Vagina (tissue), 2 donors: ENCODE measurements around the gene ZNF577. TPM values are rescaled to one million over a fixed set of nuclear protein-coding genes. Genes with fewer than 3 reads are reported as not detected.

Experiments used
- DNase-seq, 2 donors: peaks; one replicate each; pipeline ENCODE4 v3.0.0-alpha.2; 2017; ENCODE audit errors: extremely low spot score in 2 of 2
- H3K27ac ChIP-seq: fragments of 200-600 bp; sonication (generic); one replicate; pipeline ENCODE4 v1.5.1; 2019
- H3K27me3 ChIP-seq: fragments of 200-600 bp; sonication (generic); one replicate; pipeline ENCODE4 v1.5.1; 2019
- H3K36me3 ChIP-seq, 2 donors: fragments of 200-600 bp; sonication (generic); one replicate each; pipeline ENCODE4 v1.5.1; 2017 to 2019
- H3K4me1 ChIP-seq: fragments of 200-600 bp; sonication (generic); one replicate; pipeline ENCODE4 v1.5.1; 2019
- H3K4me3 ChIP-seq, 2 donors: fragments of 200-600 bp; sonication (generic); 1 replicate in 1 of 2; 2 replicates in 1 of 2; pipeline ENCODE4 v1.5.1; 2016 to 2019
- H3K9me3 ChIP-seq: fragments of 200-600 bp; sonication (generic); one replicate; pipeline ENCODE4 v1.5.1; 2019
- POLR2A ChIP-seq, 2 donors: fragments of 450-650 bp; IDR thresholded peaks; one replicate each; pipeline ENCODE4 v1.6.1; 2017; ENCODE audit warnings: antibody characterized with exemption in 2 of 2, mild to moderate bottlenecking in 2 of 2, moderate library complexity in 2 of 2
- POLR2AphosphoS5 ChIP-seq, 2 donors: sonication (generic); formaldehyde crosslinking; IDR thresholded peaks; one replicate each; pipeline ENCODE4 v1.9.0; 2017; ENCODE audit warnings: antibody characterized with exemption in 2 of 2, mild to moderate bottlenecking in 2 of 2, low read depth in 1 of 2; ENCODE audit not compliant: insufficient read depth in 1 of 2
- intact Hi-C: fragments of 100-400 bp; cut with DNase I; formaldehyde crosslinking; loops from one replicate; pipeline ENCODE4 v1.15.1; 2023
- total RNA-seq: library from RNA; depleted of rRNA; stranded (reverse); fragments of >200 nt; gene quantifications from one replicate; pipeline ENCODE4 v1.2.3, GENCODE V29; 2016
- TF ChIP-seq, protein P1 (sequence below), 3 experiments: fragments of 450-650 bp in 2 of 3; fragments of 200-600 bp in 1 of 3; sonication (generic) in 1 of 3; IDR thresholded peaks; one replicate each; pipeline ENCODE4 v1.5.1; 2017 to 2019; ENCODE audit warnings: antibody characterized with exemption in 3 of 3, mild to moderate bottlenecking in 2 of 3, moderate library complexity in 2 of 3

The ZNF577 gene
- total RNA-seq, 1 donor from 2014 or later: 14.2 TPM

DNA sequence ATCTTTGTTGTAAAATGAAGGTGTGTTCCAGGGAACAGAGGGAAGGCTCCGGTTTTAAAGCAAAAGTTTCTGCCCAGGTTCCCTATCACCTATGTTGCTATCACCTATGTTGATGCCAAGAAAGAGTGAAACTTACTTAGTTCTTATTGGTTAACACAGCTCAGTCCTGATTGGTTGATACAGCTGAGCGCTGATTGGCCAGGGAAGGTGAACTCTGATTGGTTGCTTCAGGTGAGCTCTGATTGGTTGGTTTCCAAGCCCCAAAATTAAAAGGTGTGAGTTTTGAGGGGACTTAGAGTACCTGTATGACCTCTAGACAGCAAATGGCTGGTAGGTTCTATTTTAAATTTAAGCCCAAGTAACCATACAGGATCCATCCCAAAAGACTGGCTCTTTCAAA, 50.6 kb downstream of the ZNF577 start:
- no peak overlapping the region for H3K4me3 ChIP-seq
- H3K27ac ChIP-seq: no peak overlapping the region
- TF ChIP-seq, protein P1, sequence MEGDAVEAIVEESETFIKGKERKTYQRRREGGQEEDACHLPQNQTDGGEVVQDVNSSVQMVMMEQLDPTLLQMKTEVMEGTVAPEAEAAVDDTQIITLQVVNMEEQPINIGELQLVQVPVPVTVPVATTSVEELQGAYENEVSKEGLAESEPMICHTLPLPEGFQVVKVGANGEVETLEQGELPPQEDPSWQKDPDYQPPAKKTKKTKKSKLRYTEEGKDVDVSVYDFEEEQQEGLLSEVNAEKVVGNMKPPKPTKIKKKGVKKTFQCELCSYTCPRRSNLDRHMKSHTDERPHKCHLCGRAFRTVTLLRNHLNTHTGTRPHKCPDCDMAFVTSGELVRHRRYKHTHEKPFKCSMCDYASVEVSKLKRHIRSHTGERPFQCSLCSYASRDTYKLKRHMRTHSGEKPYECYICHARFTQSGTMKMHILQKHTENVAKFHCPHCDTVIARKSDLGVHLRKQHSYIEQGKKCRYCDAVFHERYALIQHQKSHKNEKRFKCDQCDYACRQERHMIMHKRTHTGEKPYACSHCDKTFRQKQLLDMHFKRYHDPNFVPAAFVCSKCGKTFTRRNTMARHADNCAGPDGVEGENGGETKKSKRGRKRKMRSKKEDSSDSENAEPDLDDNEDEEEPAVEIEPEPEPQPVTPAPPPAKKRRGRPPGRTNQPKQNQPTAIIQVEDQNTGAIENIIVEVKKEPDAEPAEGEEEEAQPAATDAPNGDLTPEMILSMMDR (IDR thresholded peaks at IDR 0.05): no peak
- intact Hi-C loops: no loop called here
- H3K27me3 ChIP-seq: no peaks in the 10 kb centered on the region
- no peak for DNase-seq
- no peaks in the 10 kb centered on the region for H3K36me3 ChIP-seq
- no peaks in the 10 kb centered on the region for H3K4me1 ChIP-seq
- no peaks in the 10 kb centered on the region for H3K9me3 ChIP-seq

DNA sequence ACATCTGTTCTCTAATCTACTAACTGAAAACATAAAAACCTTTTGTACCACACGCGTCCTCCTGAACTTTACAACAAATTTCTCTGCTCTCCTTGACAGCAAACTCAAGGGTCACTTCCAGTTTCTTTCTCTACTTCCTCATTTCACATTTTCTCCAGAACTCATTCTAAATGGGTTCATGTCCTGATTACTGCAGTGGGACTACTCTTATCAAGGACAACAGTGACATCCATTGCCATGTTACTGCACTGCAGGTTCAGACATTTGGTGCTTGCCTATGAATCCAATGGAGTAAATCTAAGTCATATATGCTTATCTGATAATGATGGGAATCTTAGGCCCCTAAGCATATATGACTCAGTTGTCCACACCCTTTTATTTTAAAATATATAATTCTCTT, 57.5 kb downstream of the ZNF577 start:
- TF ChIP-seq POLR2A (IDR thresholded peaks at IDR 0.05) (no peak), POLR2AphosphoS5 (IDR thresholded peaks at IDR 0.05; ENCODE audit: insufficient read depth in 1 of 2, low read depth in 1 of 2) (no peak)
- TF ChIP-seq, protein P1 (IDR thresholded peaks at IDR 0.05): no peak
- Histone ChIP-seq H3K4me1 (no peaks in the 10 kb centered on the region), H3K36me3 (no peaks in the 10 kb centered on the region), H3K27ac (no peak overlapping the region), H3K27me3 (no peaks in the 10 kb centered on the region), H3K9me3 (no peaks in the 10 kb centered on the region), H3K4me3 (no peak overlapping the region)
- intact Hi-C loops: no loop called here
- DNase-seq: no peak

DNA sequence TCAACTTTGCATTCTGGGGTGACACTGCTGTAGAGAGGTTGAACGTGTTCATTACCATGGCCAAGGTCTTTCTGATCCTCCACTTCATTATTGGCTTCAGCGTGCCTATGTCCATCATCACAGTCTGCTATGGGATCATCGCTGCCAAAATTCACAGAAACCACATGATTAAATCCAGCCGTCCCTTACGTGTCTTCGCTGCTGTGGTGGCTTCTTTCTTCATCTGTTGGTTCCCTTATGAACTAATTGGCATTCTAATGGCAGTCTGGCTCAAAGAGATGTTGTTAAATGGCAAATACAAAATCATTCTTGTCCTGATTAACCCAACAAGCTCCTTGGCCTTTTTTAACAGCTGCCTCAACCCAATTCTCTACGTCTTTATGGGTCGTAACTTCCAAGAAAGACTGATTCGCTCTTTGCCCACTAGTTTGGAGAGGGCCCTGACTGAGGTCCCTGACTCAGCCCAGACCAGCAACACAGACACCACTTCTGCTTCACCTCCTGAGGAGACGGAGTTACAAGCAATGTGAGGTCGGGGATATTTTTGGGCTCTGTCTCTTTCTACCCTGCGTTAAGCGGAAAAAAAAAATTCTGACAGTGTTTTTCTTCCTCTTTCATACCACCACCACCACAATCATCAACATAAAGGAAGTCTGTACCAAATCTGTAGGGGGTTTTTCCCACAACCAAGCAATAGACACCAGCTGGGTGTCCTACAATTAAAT, 63.3 kb downstream of the ZNF577 start:
- no peak for TF ChIP-seq POLR2AphosphoS5 (IDR thresholded peaks at IDR 0.05; ENCODE audit: insufficient read depth in 1 of 2, low read depth in 1 of 2)
- no peak for TF ChIP-seq POLR2A (IDR thresholded peaks at IDR 0.05)
- TF ChIP-seq, protein P1 (IDR thresholded peaks at IDR 0.05): no peak
- DNase-seq: no peak
- Histone ChIP-seq H3K9me3 (no peaks in the 10 kb centered on the region), H3K36me3 (no peaks in the 10 kb centered on the region), H3K4me1 (no peaks in the 10 kb centered on the region), H3K27ac (no peak overlapping the region), H3K27me3 (no peaks in the 10 kb centered on the region), H3K4me3 (no peak overlapping the region)
- intact Hi-C loops: no loop called here

DNA sequence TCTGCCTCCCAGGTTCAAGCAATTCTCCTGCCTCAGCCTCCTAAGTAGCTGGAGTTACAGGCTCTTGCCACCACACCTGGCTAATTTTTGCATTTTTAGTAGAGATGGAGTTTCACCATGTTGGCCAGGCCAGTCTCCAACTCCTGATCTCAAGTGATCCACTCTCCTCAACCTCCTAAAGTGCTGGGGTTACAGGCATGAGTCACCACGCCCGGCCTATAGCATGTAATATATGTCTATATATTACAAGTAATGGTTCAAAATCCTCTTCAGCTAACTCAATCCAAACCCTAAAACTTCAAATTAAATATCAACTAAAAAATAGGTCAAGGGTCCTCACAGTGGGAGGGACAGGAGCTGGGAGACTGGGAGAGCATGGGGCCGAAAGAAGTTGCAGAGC, 64.8 kb downstream of the ZNF577 start:
- Histone ChIP-seq H3K4me3 (no peak overlapping the region), H3K36me3 (no peaks in the 10 kb centered on the region), H3K4me1 (no peaks in the 10 kb centered on the region), H3K9me3 (no peaks in the 10 kb centered on the region), H3K27me3 (no peaks in the 10 kb centered on the region), H3K27ac (no peak overlapping the region)
- DNase-seq: no peak
- intact Hi-C loops: no loop called here
- no peak for TF ChIP-seq POLR2AphosphoS5 (IDR thresholded peaks at IDR 0.05; ENCODE audit: insufficient read depth in 1 of 2, low read depth in 1 of 2)
- no peak for TF ChIP-seq POLR2A (IDR thresholded peaks at IDR 0.05)
- TF ChIP-seq, protein P1 (IDR thresholded peaks at IDR 0.05): no peak

DNA sequence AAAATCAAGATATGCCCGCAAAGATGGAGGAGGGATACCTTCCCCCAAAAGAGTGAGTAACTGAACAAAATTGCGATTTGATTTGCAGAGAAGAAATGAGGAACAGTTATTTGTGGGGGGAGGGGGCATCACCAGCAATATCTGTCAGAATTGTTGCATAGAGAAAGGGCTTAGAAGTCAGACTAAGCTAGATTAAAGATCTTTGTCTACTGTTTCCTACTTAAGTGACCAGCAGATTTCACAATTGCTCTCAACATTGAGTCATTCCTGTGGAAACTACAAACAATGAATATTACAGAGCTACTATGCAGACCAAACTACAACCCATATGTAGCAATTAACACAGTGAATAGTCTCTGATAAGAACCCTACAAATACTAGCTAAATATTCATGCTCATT, 65.4 kb downstream of the ZNF577 start:
- H3K27ac ChIP-seq: no peak overlapping the region
- H3K36me3 ChIP-seq: no peaks in the 10 kb centered on the region
- H3K27me3 ChIP-seq: no peaks in the 10 kb centered on the region
- no peaks in the 10 kb centered on the region for H3K9me3 ChIP-seq
- no peak overlapping the region for H3K4me3 ChIP-seq
- no peak for DNase-seq
- no peaks in the 10 kb centered on the region for H3K4me1 ChIP-seq
- intact Hi-C loops: no loop called here
- TF ChIP-seq POLR2A (IDR thresholded peaks at IDR 0.05) (no peak), POLR2AphosphoS5 (IDR thresholded peaks at IDR 0.05; ENCODE audit: insufficient read depth in 1 of 2, low read depth in 1 of 2) (no peak)
- TF ChIP-seq, protein P1 (IDR thresholded peaks at IDR 0.05): no peak
